DMS 273 (cell line): ENCODE data around the gene MFSD8.
"Not testable (repeated sequence)": the region's sequence is repeated elsewhere in the genome, so short reads cannot be mapped to it uniquely, and the experiment has no call there.

Experiments
- DNase-seq: peaks from one replicate; lab custom pipeline; 2025; ENCODE audit not compliant: unreplicated experiment; lab: John Stamatoyannopoulos, UW

The MFSD8 gene, protein sequence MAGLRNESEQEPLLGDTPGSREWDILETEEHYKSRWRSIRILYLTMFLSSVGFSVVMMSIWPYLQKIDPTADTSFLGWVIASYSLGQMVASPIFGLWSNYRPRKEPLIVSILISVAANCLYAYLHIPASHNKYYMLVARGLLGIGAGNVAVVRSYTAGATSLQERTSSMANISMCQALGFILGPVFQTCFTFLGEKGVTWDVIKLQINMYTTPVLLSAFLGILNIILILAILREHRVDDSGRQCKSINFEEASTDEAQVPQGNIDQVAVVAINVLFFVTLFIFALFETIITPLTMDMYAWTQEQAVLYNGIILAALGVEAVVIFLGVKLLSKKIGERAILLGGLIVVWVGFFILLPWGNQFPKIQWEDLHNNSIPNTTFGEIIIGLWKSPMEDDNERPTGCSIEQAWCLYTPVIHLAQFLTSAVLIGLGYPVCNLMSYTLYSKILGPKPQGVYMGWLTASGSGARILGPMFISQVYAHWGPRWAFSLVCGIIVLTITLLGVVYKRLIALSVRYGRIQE

GRCh38 chr4:127965062-127965802, at the start of gene MFSD8, which contains the start of gene ABHD18:
Gene MFSD8, minus strand, starts transcription at chr4:127965173. Its CDS starts 40 bp downstream, at chr4:127965133.
Gene ABHD18, plus strand, starts transcription at chr4:127965406. Its CDS starts 17,550 bp downstream, at chr4:127982956.
- DNase-seq = peak; percentile 98

GRCh38 chr4:128009428-128009827, 44.5 kb upstream of the MFSD8 start:
- no peak for DNase-seq

- no peak for DNase-seq
Measured at GRCh38 chr4:128006592-128006991, 41.6 kb upstream of the MFSD8 start.

DNA sequence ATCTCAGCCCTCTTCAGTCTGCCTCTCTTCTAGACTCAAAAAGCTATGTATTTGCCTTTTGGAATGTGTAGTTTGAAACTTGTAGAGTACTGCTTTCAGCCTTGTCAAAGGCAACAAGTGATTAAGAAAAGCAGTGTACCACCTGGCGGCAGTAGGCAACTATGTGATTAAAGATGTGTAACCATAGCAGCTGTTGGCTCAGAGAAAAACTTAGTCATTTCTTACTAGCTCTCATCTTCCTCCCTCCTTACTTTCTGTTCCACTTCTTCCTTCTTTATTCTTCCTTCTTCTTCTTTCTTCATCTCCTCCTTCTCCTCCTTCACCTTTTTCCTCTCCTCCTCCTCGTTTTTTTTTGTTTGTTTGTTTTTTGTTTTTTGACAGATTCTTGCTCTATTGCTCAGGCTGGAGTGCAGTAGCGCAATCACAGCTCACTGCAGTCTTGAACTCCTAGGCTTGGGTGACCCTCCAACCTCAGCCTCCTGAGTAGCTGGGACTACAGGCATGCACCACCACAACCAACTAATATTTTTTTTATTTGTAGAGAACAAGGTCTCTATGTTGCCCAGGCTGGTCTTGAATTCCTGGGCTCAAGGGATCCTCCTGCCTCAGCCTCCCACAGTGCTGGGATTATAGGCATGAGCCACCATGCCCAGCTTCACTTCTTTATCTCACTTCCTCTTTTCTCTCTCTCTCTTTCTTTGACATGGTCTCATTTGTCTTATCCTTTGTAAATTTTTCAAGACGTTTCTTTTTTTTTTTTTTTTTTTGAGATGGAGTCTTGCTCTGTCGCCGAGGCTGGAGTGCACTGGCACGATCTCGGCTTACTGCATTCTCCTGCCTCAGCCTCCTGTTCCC, 32.8 kb upstream of the MFSD8 start:
- peak; percentile 68 for DNase-seq

- DNase-seq = not testable (repeated sequence)
Measured at GRCh38 chr4:127996521-127996920, 31.5 kb upstream of the MFSD8 start.

- no peak for DNase-seq
Measured at GRCh38 chr4:127995776-127996175, 30.8 kb upstream of the MFSD8 start.

GRCh38 chr4:127993151-127993550, 28.2 kb upstream of the MFSD8 start:
- DNase-seq = no peak

- DNase-seq = no peak
Measured at GRCh38 chr4:127988638-127989037, 23.7 kb upstream of the MFSD8 start.

GRCh38 chr4:127985989-127986388, 21.0 kb upstream of the MFSD8 start:
- DNase-seq = no peak

DNA sequence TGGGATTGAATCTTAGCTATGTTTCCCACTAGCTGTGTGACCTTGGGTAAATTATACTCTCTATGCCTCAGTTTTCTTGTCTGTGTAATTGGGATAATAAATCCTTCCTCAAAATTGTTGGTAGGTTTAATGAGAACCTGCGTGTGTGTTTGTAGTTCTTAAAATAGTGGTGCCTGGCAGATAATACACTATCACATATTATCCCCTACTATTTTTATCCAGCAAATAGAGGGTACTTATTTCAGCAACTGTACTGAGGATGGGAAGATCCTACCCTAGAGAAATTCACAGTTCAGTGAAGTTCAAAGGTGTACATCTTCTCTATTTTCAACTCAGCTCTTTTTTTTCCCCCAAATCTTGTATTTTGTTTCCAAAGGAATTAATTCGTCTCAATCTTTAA, 17.5 kb upstream of the MFSD8 start:
- DNase-seq = no peak

GRCh38 chr4:127978930-127979329, 14.0 kb upstream of the MFSD8 start:
- DNase-seq = no peak

DNA sequence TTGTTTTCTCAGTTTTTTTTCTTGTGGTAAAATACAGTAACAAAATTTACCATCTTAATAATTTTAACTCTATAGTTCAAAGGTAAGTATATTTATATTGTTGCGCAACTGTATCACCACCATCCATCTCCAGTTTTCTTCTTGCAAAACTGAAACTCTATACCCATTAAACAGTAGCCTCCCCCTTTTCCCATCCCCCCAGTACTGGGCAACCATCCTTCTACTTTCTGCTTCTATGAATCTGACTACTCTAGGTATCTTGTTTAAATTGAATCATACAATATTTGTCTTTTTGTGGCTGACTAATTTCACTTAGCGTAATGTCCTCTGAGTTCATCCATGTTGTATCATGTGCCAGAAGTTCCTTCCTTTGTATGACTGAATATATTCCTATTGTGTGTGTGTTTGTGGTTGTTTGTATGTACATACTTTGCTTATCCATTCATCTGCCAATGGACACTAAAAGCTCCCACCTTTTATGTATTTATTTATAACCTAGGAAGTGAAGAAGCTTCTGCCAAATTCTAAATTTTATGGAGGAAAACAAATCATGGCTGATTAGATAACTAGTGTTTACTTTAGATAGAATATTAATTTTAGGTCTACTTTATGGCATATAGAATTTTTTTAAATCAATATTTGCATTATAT, 10.3 kb upstream of the MFSD8 start:
- DNase-seq = no peak

GRCh38 chr4:127970925-127971324, 6.0 kb upstream of the MFSD8 start:
- not testable (repeated sequence) for DNase-seq

- DNase-seq = no peak
Measured at GRCh38 chr4:127968586-127968985, 3.6 kb upstream of the MFSD8 start.

- peak; percentile 23 for DNase-seq
Measured at GRCh38 chr4:127967141-127967775, 2.3 kb upstream of the MFSD8 start.

- DNase-seq = peak; percentile 63
Measured at GRCh38 chr4:127965803-127966175, 816 bp upstream of the MFSD8 start.

DNA sequence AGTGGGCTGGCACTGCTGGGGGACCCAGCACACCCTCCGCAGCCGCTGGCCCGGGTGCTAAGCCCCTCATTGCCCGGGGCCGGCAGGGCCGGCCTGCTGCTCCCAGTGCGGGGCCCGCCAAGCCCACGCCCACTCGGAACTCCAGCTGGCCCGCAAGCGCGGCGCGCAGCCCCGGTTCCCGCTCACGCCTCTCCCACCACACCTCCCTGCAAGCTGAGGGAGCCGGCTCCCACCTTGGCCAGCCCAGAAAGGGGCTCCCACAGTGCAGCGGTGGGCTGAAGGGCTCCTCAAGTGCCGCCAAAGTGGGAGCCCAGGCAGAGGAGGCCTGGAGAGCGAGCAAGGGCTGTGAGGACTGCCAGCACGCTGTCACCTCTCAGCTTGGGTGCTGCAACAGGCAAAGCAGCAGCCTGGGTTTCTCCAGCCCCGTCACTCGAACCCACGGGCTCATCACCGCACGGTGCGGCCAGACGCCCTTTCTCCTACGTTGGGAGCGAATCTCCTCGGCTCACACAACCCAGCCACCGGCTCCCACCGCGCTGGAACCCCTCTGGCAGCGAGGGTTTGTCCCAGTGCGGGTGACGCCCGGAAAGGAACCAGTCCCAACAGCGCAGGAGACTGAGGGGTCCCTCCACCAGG, 429 bp downstream of the MFSD8 start:
- peak; percentile 71 for DNase-seq

DNA sequence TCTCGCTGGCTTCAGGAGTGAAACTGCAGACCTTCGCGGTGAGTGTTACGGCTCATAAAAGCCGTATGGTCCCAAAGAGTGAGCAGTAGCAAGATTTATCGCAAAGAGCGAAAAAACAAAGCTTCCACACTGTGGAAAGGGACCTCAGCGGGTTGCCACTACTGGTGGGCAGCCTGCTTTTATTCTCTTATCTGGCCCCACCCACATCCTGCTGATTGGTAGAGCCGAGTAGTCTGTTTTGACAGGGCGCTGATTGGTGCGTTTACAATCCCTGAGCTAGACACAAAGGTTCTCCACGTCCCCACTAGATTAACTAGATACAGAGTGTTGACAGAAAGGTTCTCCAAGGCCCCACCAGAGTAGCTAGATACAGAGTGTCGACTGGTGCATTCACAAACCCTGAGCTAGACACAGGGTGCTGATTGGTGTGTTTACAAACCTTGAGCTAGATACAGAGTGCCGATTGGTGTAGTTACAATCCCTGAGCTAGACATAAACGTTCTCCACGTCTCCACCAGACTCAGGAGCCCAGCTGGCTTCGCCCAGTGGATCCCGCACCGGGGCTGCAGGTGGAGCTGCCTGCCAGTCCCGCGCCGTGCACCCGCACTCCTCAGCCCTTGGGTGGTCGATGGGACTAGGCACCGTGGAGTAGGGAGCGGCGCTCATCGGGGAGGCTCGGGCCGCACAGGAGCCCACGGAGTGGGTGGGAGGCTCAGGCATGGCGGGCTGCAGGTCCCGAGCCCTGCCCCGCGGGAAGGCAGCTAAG, 1.2 kb downstream of the MFSD8 start:
- DNase-seq = not testable (repeated sequence)

DNA sequence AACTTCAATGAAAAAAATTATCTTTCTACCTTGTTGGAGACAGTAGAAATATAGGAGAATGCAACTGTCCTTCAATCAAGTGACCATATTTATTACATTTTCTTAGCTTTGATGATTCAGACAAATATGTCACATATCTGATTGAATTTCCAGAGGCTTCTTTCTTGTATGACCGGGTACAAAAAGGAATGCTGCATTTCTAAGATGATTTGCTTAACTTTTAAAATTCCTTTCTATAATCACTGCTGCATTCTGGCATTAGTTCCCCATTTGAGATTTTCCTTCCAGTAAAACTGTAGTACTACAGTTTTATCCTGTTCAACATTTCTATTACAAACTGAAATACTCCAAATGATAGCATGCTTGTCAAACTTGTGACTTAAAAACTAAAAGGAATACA, 5.2 kb downstream of the MFSD8 start:
- DNase-seq = no peak
